NCI-H128 (cell line): Measurements from ENCODE around the gene EEF2KMT.
A peak's percentile ranks its signal among the peaks of the same experiment; 100 is the strongest.
"Not testable (repeated sequence)": the region's sequence is repeated elsewhere in the genome, so short reads cannot be mapped to it uniquely, and the experiment has no call there.

Experiments used
- DNase-seq: peaks from one replicate; lab custom pipeline; 2025; ENCODE audit not compliant: unreplicated experiment; lab: John Stamatoyannopoulos, UW

EEF2KMT gene

GRCh38 chr16:5097470-5098220 lies at the start of gene EEF2KMT:
Gene EEF2KMT (minus strand): TSS chr16:5097795. CDS start chr16:5097739, 56 bp downstream.
- peak; percentile 74 for DNase-seq

GRCh38 chr16:5144621-5144956 lies 47.0 kb upstream of the EEF2KMT start:
- not testable (repeated sequence) for DNase-seq

GRCh38 chr16:5143761-5144620 lies 46.4 kb upstream of the EEF2KMT start:
- DNase-seq = no peak

- DNase-seq = not testable (repeated sequence)
These were observed 42.6 kb upstream of the EEF2KMT start for GRCh38 chr16:5140151-5140550.

- DNase-seq = not testable (repeated sequence)
These were observed 37.3 kb upstream of the EEF2KMT start for GRCh38 chr16:5134739-5135452.

GRCh38 chr16:5132915-5133600 lies 35.5 kb upstream of the EEF2KMT start:
- not testable (repeated sequence) for DNase-seq

GRCh38 chr16:5131467-5132004 lies 33.9 kb upstream of the EEF2KMT start:
- not testable (repeated sequence) for DNase-seq

GRCh38 chr16:5117300-5118087 lies 19.9 kb upstream of the EEF2KMT start:
- peak; percentile 67 for DNase-seq

- not testable (repeated sequence) for DNase-seq
These were observed 19.2 kb upstream of the EEF2KMT start for GRCh38 chr16:5116780-5117295.

- not testable (repeated sequence) for DNase-seq
These were observed 13.3 kb upstream of the EEF2KMT start for GRCh38 chr16:5110933-5111332.

- no peak for DNase-seq
These were observed 11.0 kb upstream of the EEF2KMT start for GRCh38 chr16:5108505-5109158.

GRCh38 chr16:5105039-5105438 lies 7.4 kb upstream of the EEF2KMT start:
- DNase-seq = not testable (repeated sequence)

- not testable (repeated sequence) for DNase-seq
These were observed 5.9 kb upstream of the EEF2KMT start for GRCh38 chr16:5103296-5104032.

- not testable (repeated sequence) for DNase-seq
These were observed 1.6 kb upstream of the EEF2KMT start for GRCh38 chr16:5099174-5099573.

- DNase-seq = not testable (repeated sequence)
These were observed 895 bp upstream of the EEF2KMT start for GRCh38 chr16:5098221-5099159.

GRCh38 chr16:5097061-5097469 lies 530 bp downstream of the EEF2KMT start:
- DNase-seq = not testable (repeated sequence)

- not testable (repeated sequence) for DNase-seq
These were observed 1.0 kb downstream of the EEF2KMT start for GRCh38 chr16:5096437-5097060.
